H9 (cell line): ENCODE data around the gene EGLN3. TPM values are rescaled to one million over a fixed set of nuclear protein-coding genes. Genes with fewer than 3 reads are reported as not detected.

Experiments
- DNase-seq: peaks from one replicate; pipeline ENCODE4 v3.0.0-alpha.2; 2017
- H2AFZ ChIP-seq: one replicate; pipeline ENCODE4 v1.6.1; 2013; ENCODE audit warnings: mild to moderate bottlenecking, low read length, control low read depth, moderate library complexity
- H2AK5ac ChIP-seq: 2 replicates; pipeline ENCODE4 v1.6.1; 2013; ENCODE audit warnings: low read length, control low read depth, mixed read lengths; ENCODE audit not compliant: insufficient read length
- H2BK120ac ChIP-seq: one replicate; pipeline ENCODE4 v1.6.1; 2013; ENCODE audit warnings: low read depth, mild to moderate bottlenecking, low read length, control low read depth, inconsistent platforms; ENCODE audit not compliant: poor library complexity, severe bottlenecking
- H2BK12ac ChIP-seq: 2 replicates; pipeline ENCODE4 v1.6.1; 2013; ENCODE audit warnings: low read length, control low read depth, mixed read lengths, low read depth; ENCODE audit not compliant: insufficient read length
- H2BK15ac ChIP-seq: 2 replicates; pipeline ENCODE4 v1.6.1; 2013; ENCODE audit warnings: low read depth, low read length, control low read depth
- H2BK20ac ChIP-seq: one replicate; pipeline ENCODE4 v1.6.1; 2013; ENCODE audit warnings: low read depth, mild to moderate bottlenecking, low read length, control low read depth, inconsistent platforms; ENCODE audit not compliant: poor library complexity, severe bottlenecking
- H2BK5ac ChIP-seq: 2 replicates; pipeline ENCODE4 v1.6.1; 2013; ENCODE audit warnings: low read length, control low read depth, mixed read lengths; ENCODE audit not compliant: insufficient read length
- H3K14ac ChIP-seq: 2 replicates; pipeline ENCODE4 v1.6.1; 2013; ENCODE audit warnings: low read length, control low read depth; ENCODE audit not compliant: insufficient read depth
- H3K18ac ChIP-seq: 2 replicates; pipeline ENCODE4 v1.6.1; 2013; ENCODE audit warnings: low read depth, mild to moderate bottlenecking, mixed read lengths, low read length, control low read depth; ENCODE audit not compliant: insufficient read length
- H3K23ac ChIP-seq: 2 replicates; pipeline ENCODE4 v1.6.1; 2013; ENCODE audit warnings: low read length, control low read depth, mixed read lengths, low read depth; ENCODE audit not compliant: insufficient read length
- H3K23me2 ChIP-seq: 2 replicates; pipeline ENCODE4 v1.6.1; 2013; ENCODE audit warnings: low read depth, mild to moderate bottlenecking, mixed read lengths, low read length, control low read depth; ENCODE audit not compliant: insufficient read length, poor library complexity, severe bottlenecking
- H3K27ac ChIP-seq: 2 replicates; pipeline ENCODE4 v1.5.1; 2013; ENCODE audit warnings: low read length, control low read depth, mixed read lengths, low read depth; ENCODE audit not compliant: insufficient read length
- H3K27me3 ChIP-seq: 2 replicates; pipeline ENCODE4 v1.6.1; 2013; ENCODE audit warnings: low read length, control low read depth, inconsistent platforms; ENCODE audit not compliant: insufficient read depth
- H3K4ac ChIP-seq: 2 replicates; pipeline ENCODE4 v1.6.1; 2013; ENCODE audit warnings: low read depth, mild to moderate bottlenecking, control low read depth, inconsistent platforms, low read length, moderate library complexity
- H3K4me1 ChIP-seq: 2 replicates; pipeline ENCODE4 v1.6.1; 2013; ENCODE audit warnings: low read length, control low read depth, inconsistent platforms; ENCODE audit not compliant: insufficient read depth
- H3K4me2 ChIP-seq: 2 replicates; pipeline ENCODE4 v1.6.1; 2013; ENCODE audit warnings: low read length, control low read depth, mixed read lengths; ENCODE audit not compliant: insufficient read length, insufficient read depth
- H3K56ac ChIP-seq: 2 replicates; pipeline ENCODE4 v1.6.1; 2013; ENCODE audit warnings: low read depth, mild to moderate bottlenecking, mixed read lengths, low read length, control low read depth; ENCODE audit not compliant: insufficient read length
- H3K79me1 ChIP-seq: 2 replicates; pipeline ENCODE4 v1.6.1; 2013; ENCODE audit warnings: low read depth, mild to moderate bottlenecking, moderate library complexity, low read length, control low read depth, inconsistent platforms; ENCODE audit not compliant: insufficient read depth, poor library complexity, severe bottlenecking
- H3K79me2 ChIP-seq: 2 replicates; pipeline ENCODE4 v1.6.1; 2013; ENCODE audit warnings: low read length, control low read depth, inconsistent platforms; ENCODE audit not compliant: insufficient read depth
- H3K9ac ChIP-seq: 2 replicates; pipeline ENCODE4 v1.6.1; 2013; ENCODE audit warnings: low read length, control low read depth, mixed read lengths; ENCODE audit not compliant: insufficient read length; ENCODE audit errors: extremely low read depth
- H3K9me3 ChIP-seq: one replicate; pipeline ENCODE4 v1.6.1; 2013; ENCODE audit warnings: low read depth, low read length, inconsistent platforms; ENCODE audit not compliant: control insufficient read depth
- H3T11ph ChIP-seq: one replicate; pipeline ENCODE4 v1.6.1; 2013; ENCODE audit warnings: mild to moderate bottlenecking, low read length, control low read depth, inconsistent platforms
- H4K20me1 ChIP-seq: one replicate; pipeline ENCODE4 v1.6.1; 2013; ENCODE audit not compliant: control insufficient read depth, insufficient read length, insufficient read depth
- H4K5ac ChIP-seq: 2 replicates; pipeline ENCODE4 v1.6.1; 2013; ENCODE audit warnings: low read depth, mild to moderate bottlenecking, mixed read lengths, low read length, control low read depth; ENCODE audit not compliant: insufficient read length
- H4K8ac ChIP-seq: replicated peaks from 2 replicates; pipeline ENCODE4 v1.6.1; 2013; ENCODE audit warnings: low read length, control low read depth, mixed read lengths, low read depth; ENCODE audit not compliant: insufficient read length
- H4K91ac ChIP-seq: 2 replicates; pipeline ENCODE4 v1.6.1; 2013; ENCODE audit warnings: low read depth, mild to moderate bottlenecking, moderate library complexity, mixed read lengths, low read length, control low read depth; ENCODE audit not compliant: insufficient read length
- H3K27ac Mint-ChIP-seq, 3 experiments: 2 replicates in 2 of 3; 3 replicates in 1 of 3; pipeline ENCODE4 v1.8.0; 2020 to 2021; ENCODE audit warnings: mixed read lengths in 3 of 3, mild to moderate bottlenecking in 1 of 3, moderate library complexity in 1 of 3
- H3K27me3 Mint-ChIP-seq: 2 replicates; pipeline ENCODE4 v1.8.0; 2021; ENCODE audit warnings: low read depth, mild to moderate bottlenecking, moderate library complexity, mixed read lengths
- H3K36me3 Mint-ChIP-seq, 3 experiments: 2 replicates in 2 of 3; 3 replicates in 1 of 3; pipeline ENCODE4 v1.8.0; 2020 to 2021; ENCODE audit warnings: low read depth in 3 of 3, mixed read lengths in 3 of 3; ENCODE audit not compliant: insufficient read depth in 1 of 3
- H3K4me1 Mint-ChIP-seq, 2 experiments: 2 replicates each; pipeline ENCODE4 v1.8.0; 2020; ENCODE audit warnings: mixed read lengths in 2 of 2
- H3K4me3 Mint-ChIP-seq, 2 experiments: 2 replicates in 1 of 2; 3 replicates in 1 of 2; pipeline ENCODE4 v1.8.0; 2020 to 2021; ENCODE audit warnings: mild to moderate bottlenecking in 2 of 2, mixed read lengths in 2 of 2, moderate library complexity in 1 of 2
- H3K9me3 Mint-ChIP-seq, 2 experiments: 2 replicates in 1 of 2; 3 replicates in 1 of 2; pipeline ENCODE4 v1.8.0; 2020; ENCODE audit warnings: mild to moderate bottlenecking in 2 of 2, mixed read lengths in 2 of 2, moderate library complexity in 1 of 2
- CTCF ChIP-seq: fragments of 200-600 bp; sonication (generic); conservative IDR thresholded peaks from 3 replicates; pipeline ENCODE4 v1.8.0; 2021; ENCODE audit warnings: antibody characterized with exemption, mild to moderate bottlenecking
- WGBS: extraction: QIAGEN DNeasy Blood & Tissue Kit; methylation state at CpG from one replicate; pipeline ENCODE4 v1.1.7; 2013; ENCODE audit warnings: missing lambda C conversion rate, low lambda C conversion rate, mixed read lengths; ENCODE audit not compliant: insufficient read length; ENCODE audit errors: extremely low coverage; 5-methylcytosine and 5-hydroxymethylcytosine counted together
- total RNA-seq: library from RNA; stranded (reverse); gene quantifications from 2 replicates; pipeline ENCODE4 v1.2.1, GENCODE V29; 2021

The EGLN3 gene
- total RNA-seq, 1 experiment from 2014 or later: 19.8 TPM

- no peak overlapping the region for H4K8ac ChIP-seq
- no peaks in the 10 kb centered on the region for H3K9me3 ChIP-seq
- no peak overlapping the region for H2BK12ac ChIP-seq
- no peak overlapping the region for H2AFZ ChIP-seq
- H3K4me3 Mint-ChIP-seq: no peak overlapping the region
- no peak for DNase-seq
- no peak overlapping the region for H3K9ac ChIP-seq
- H3K27ac ChIP-seq: no peak overlapping the region
- no peak overlapping the region for H4K5ac ChIP-seq
- no peaks in the 10 kb centered on the region for H4K20me1 ChIP-seq
- TF ChIP-seq CTCF: peak; percentile 26; the same call in 2 of the 3 replicates
- peaks cover 17% of the 10 kb centered on the region; the same call in 1 of the 2 replicates for H3K4me1 ChIP-seq
- H3K4me2 ChIP-seq: no peak overlapping the region
- H3K56ac ChIP-seq: no peak overlapping the region
- no peak overlapping the region for H3K18ac ChIP-seq
- no peaks in the 10 kb centered on the region for H3K23me2 ChIP-seq
- H3T11ph ChIP-seq: no peak overlapping the region
- H3K4me1 Mint-ChIP-seq: peaks cover 68 to 83% of the 10 kb centered on the region in 2 experiments
- H3K23ac ChIP-seq: no peak overlapping the region
- H2BK20ac ChIP-seq: no peak overlapping the region
- H3K27me3 ChIP-seq: no peaks in the 10 kb centered on the region
- H3K27ac Mint-ChIP-seq: peak overlapping the region; percentile 1 to 45 (median 24); a peak in 4 of 7 replicates
- H3K79me2 ChIP-seq: peaks cover 7% of the 10 kb centered on the region; the same call in 1 of the 2 replicates
- no peak overlapping the region for H2BK15ac ChIP-seq
- WGBS: no CpG with 5 or more reads among the region's 3 CpGs
- H2AK5ac ChIP-seq: no peak overlapping the region
- no peak overlapping the region for H3K14ac ChIP-seq
- no peak overlapping the region for H2BK5ac ChIP-seq
- H3K36me3 Mint-ChIP-seq: peaks cover 6 to 24% (median 7%) of the 10 kb centered on the region in 3 experiments; a peak in 5 of 7 replicates
- H3K27me3 Mint-ChIP-seq: no peaks in the 10 kb centered on the region
- H3K9me3 Mint-ChIP-seq: no peaks in the 10 kb centered on the region
- H3K79me1 ChIP-seq: no peaks in the 10 kb centered on the region
- no peak overlapping the region for H2BK120ac ChIP-seq
- no peak overlapping the region for H4K91ac ChIP-seq
- H3K4ac ChIP-seq: no peak overlapping the region
Observed at GRCh38 chr14:33941718-33942117, 9.2 kb downstream of the EGLN3 start.
